Activated naive CD4-positive, alpha-beta T cell treated with anti-CD3 and anti-CD28 coated beads, Interleukin-2, amount 50 U/mL, for 72 hours (primary cell): ENCODE data around the gene JMJD1C. TPM values are rescaled to one million over a fixed set of nuclear protein-coding genes. Genes with fewer than 3 reads are reported as not detected.
"Not testable (repeated sequence)": the region's sequence is repeated elsewhere in the genome, so short reads cannot be mapped to it uniquely, and the experiment has no call there.

Experiments used
- ATAC-seq, 2 donors: fragments of 150-1000 bp; cut with Tn5 transposase; 2 replicates each; pipeline ENCODE4 v1.10.0; 2021; ENCODE audit warnings: mild to moderate bottlenecking in 2 of 2, moderate library complexity in 2 of 2
- DNase-seq, 2 donors: peaks; one replicate each; pipeline ENCODE4 v3.0.0; 2021 to 2022; ENCODE audit warnings: low spot score in 2 of 2
- H3K27ac Mint-ChIP-seq, 2 donors: one replicate each; pipeline ENCODE4 v1.8.0; 2022; ENCODE audit warnings: mild to moderate bottlenecking in 2 of 2, mixed read lengths in 2 of 2
- H3K36me3 Mint-ChIP-seq, 2 donors: one replicate each; pipeline ENCODE4 v1.8.0; 2022; ENCODE audit warnings: mixed read lengths in 2 of 2
- H3K9me3 Mint-ChIP-seq, 2 donors: one replicate each; pipeline ENCODE4 v1.8.0; 2022; ENCODE audit warnings: mixed read lengths in 2 of 2
- total RNA-seq, 2 donors: library from RNA; stranded (reverse); gene quantifications; one replicate each; pipeline ENCODE4 v1.2.3, GENCODE V29; 2022

The JMJD1C gene
- total RNA-seq, 2 donors from 2014 or later: 62.5 to 68.7 TPM

DNA sequence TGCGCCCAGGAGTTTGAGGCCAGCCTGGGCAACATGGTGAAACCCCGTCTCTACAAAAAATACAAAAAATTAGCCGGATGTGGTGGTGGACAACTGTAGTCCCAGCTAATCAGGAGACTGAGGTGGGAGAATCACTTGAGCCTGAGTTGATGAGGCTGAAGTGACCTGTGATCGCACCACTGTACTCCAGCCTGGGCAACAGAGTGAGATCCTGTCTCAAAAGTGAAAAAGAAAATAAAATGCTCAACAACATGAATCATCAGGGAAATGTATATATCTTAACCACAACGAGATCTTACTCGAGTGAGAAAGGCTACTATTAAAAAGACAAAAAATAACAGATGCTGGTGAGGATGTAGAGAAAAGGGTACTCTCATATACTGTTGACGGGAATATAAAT lies 72.7 kb downstream of the JMJD1C start:
- H3K9me3 Mint-ChIP-seq: peaks cover 12 to 16% of the 10 kb centered on the region in 2 donors
- H3K36me3 Mint-ChIP-seq: peaks cover 27 to 50% of the 10 kb centered on the region in 2 donors
- H3K27ac Mint-ChIP-seq: no peak overlapping the region
- ATAC-seq (no peak), DNase-seq (no peak)

GRCh38 chr10:63392224-63392623 lies 73.6 kb downstream of the JMJD1C start:
- no peak for ATAC-seq
- H3K27ac Mint-ChIP-seq: no peak overlapping the region

GRCh38 chr10:63391812-63392211 lies 74.0 kb downstream of the JMJD1C start:
- no peak for ATAC-seq
- H3K27ac Mint-ChIP-seq: no peak overlapping the region
- H3K9me3 Mint-ChIP-seq: peaks cover 12 to 18% of the 10 kb centered on the region in 2 donors
- no peak for DNase-seq
- H3K36me3 Mint-ChIP-seq: peaks cover 27 to 56% of the 10 kb centered on the region in 2 donors

More at GRCh38 chr10:63392224-63392623, 73.6 kb downstream of the JMJD1C start:
- no peak for DNase-seq
- Mint-ChIP-seq H3K9me3 (peaks cover 12 to 16% of the 10 kb centered on the region in 2 donors), H3K36me3 (peaks cover 27 to 52% of the 10 kb centered on the region in 2 donors)

- no peak for ATAC-seq
- Mint-ChIP-seq H3K9me3 (peaks cover 12 to 20% of the 10 kb centered on the region in 2 donors), H3K36me3 (peaks cover 27 to 57% of the 10 kb centered on the region in 2 donors), H3K27ac (no peak overlapping the region)
- DNase-seq: no peak
Measured at GRCh38 chr10:63390521-63390920, 75.3 kb downstream of the JMJD1C start.

GRCh38 chr10:63388421-63389031 lies 77.3 kb downstream of the JMJD1C start:
- DNase-seq: no peak
- peaks cover 12 to 20% of the 10 kb centered on the region in 2 donors for H3K9me3 Mint-ChIP-seq
- ATAC-seq: peak in 1 of 2 donors; percentile 52
- H3K36me3 Mint-ChIP-seq: peaks cover 27 to 49% of the 10 kb centered on the region in 2 donors
- peak overlapping the region in 1 of 2 donors; percentile 38 for H3K27ac Mint-ChIP-seq

- DNase-seq: no peak
- peaks cover 8 to 17% of the 10 kb centered on the region in 2 donors for H3K36me3 Mint-ChIP-seq
- no peak for ATAC-seq
Measured at GRCh38 chr10:63385254-63385653, 80.5 kb downstream of the JMJD1C start.

DNA sequence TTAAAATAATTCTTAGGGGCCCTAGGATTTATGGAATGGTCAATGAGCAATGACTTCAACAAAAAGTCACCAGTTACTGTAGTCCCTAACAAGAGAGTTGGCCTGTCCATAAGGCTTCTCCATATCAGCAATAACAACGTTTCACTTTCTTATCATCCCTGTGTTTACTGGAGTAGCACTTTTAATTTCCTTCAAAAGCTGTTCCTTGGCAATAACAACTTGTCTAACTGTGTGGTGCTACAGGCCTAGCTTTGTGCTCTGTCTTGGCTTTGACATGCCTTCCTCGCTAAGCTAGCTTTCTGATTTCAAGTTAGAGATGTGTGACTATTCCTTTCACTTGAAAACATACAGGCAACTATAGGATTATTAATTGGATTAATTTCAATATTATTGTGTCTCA lies 81.1 kb downstream of the JMJD1C start:
- peaks cover 2 to 11% of the 10 kb centered on the region in 2 donors for H3K36me3 Mint-ChIP-seq
- DNase-seq (no peak), ATAC-seq (no peak)
- H3K9me3 Mint-ChIP-seq: peaks cover under 1 to 6% of the 10 kb centered on the region in 2 donors
- no peak overlapping the region for H3K27ac Mint-ChIP-seq

More at GRCh38 chr10:63385254-63385653, 80.5 kb downstream of the JMJD1C start:
- H3K27ac Mint-ChIP-seq: no peak overlapping the region
- peaks cover 7 to 12% of the 10 kb centered on the region in 2 donors for H3K9me3 Mint-ChIP-seq

DNA sequence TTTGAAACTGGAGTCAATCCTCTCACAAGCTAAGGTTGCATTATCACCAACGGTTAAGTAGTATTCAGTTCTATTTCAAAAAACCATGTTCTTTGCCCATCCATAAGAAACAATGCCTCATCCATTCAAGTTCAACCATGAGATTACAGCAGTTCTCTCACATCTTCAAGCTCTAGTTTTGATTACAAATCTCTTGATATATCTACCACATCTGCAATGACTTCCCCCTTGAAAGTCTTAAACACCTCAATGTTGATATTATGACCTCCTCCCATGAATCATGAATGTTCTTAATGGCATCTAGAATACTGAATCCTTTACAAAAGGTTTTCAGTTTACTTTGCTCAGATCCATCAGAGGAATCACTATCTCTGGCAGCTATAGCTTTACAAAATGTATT lies 81.8 kb downstream of the JMJD1C start:
- peaks cover 0 to 4% of the 10 kb centered on the region in 2 donors for H3K9me3 Mint-ChIP-seq
- peak in 1 of 2 donors; percentile 57 for ATAC-seq
- no peak overlapping the region for H3K27ac Mint-ChIP-seq
- peaks cover 0 to 7% of the 10 kb centered on the region in 2 donors for H3K36me3 Mint-ChIP-seq
- DNase-seq: no peak

GRCh38 chr10:63383141-63383540 lies 82.6 kb downstream of the JMJD1C start:
- Mint-ChIP-seq H3K9me3 (peaks cover 0 to 4% of the 10 kb centered on the region in 2 donors), H3K27ac (no peak overlapping the region), H3K36me3 (peaks cover 0 to 7% of the 10 kb centered on the region in 2 donors)
- ATAC-seq (no peak), DNase-seq (no peak)

GRCh38 chr10:63382066-63382465 lies 83.7 kb downstream of the JMJD1C start:
- no peak overlapping the region for H3K27ac Mint-ChIP-seq
- DNase-seq (no peak), ATAC-seq (no peak)
- H3K9me3 Mint-ChIP-seq: peaks cover 0 to 4% of the 10 kb centered on the region in 2 donors
- peaks cover 0 to 4% of the 10 kb centered on the region in 2 donors for H3K36me3 Mint-ChIP-seq

DNA sequence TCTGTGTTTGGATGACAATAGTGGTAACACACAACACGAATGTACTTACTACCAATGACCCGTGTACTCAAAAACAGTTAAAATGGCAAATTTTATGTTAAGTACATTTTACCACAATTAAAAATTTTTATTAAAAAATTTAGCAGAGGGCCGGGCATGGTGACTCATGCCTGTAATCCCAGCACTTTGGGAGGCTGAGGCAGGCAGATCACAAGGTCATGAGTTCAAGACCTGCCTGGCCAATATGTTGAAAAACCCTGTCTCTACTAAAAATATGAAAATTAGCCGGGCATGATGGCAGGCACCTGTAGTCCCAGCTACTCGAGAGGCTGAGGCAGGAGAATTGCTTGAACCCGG lies 88.5 kb downstream of the JMJD1C start:
- ATAC-seq, H3K27ac Mint-ChIP-seq, DNase-seq, H3K9me3 Mint-ChIP-seq: not testable (repeated sequence)
- H3K36me3 Mint-ChIP-seq: peaks cover 0 to 11% of the 10 kb centered on the region in 2 donors

DNA sequence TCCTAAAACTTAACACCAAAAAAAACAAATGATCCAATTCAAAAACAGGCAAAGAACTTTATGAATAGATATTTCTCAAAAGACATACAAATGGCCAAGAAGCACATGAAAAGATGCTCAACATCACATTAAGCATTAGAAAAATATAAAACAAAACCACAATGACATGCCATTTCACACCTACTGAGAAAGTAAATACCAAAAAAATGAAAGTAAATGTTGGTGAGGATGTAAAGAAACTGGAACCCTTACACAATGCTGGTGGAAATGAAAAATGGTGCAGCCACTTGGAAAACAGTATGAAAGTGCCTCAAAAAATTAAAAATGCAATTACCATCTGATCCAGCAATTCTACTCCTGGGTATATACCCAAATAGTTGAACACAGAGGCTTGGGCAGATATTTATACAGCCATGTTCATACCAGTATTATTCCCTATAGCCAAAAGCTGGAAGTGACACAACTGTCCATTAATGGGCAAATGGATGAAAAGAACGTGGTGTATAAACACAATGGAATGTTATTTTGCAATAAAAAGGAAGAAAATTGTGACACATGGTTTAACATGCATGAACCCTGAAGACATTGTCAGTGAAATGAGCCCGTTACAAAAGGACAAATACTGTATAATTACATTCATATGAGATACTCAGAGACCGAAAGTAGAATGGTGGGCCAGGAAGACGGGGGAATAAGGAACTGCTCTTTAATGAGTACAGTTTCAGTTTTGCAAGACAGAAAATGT lies 89.0 kb downstream of the JMJD1C start:
- no peak for ATAC-seq
- Mint-ChIP-seq H3K27ac (no peak overlapping the region), H3K9me3 (no peaks in the 10 kb centered on the region)

DNA sequence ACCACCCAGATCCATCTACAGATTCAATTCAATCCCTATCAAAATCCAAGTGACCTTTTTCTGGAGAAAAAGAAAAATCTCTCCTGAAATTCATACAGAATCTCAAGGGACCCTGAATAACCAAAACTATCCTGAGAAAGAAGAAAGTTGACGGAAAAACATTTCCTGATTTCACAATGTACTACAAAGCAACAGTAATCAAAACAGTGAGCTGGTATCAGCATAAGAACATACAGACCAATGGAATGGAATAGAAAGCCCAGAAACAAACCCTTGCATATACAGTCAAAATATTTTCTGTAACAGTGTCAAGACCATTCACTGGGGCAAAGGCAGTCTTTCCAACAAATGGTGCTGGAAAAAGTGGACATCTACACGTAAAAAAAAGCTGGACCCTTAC lies 89.9 kb downstream of the JMJD1C start:
- Mint-ChIP-seq H3K27ac (no peak overlapping the region), H3K9me3 (no peaks in the 10 kb centered on the region), H3K36me3 (peaks cover 0 to 11% of the 10 kb centered on the region in 2 donors)
- DNase-seq (no peak), ATAC-seq (no peak)

More for the DNA sequence above, 89.0 kb downstream of the JMJD1C start:
- no peak for DNase-seq
- peaks cover 0 to 11% of the 10 kb centered on the region in 2 donors for H3K36me3 Mint-ChIP-seq

DNA sequence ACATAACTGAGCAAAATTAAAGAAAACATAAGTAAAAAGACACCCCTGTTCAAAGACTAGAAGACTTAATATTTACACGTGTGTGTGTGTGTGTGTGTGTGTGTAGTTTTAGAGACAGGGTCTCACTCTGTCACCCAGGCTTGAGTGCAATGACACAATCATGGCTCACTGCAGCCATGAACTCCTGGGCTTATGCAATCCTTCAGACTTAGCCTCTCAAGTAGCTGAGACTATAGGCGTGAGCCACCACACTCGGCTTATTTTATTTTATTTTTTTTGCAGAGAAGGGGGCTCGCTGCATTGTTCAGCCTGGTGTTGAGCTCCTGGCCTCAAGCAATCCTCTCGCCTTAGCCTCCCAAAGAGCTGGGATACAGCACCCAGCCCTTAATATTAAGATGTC lies 90.3 kb downstream of the JMJD1C start:
- no peak for ATAC-seq
- DNase-seq: no peak
- H3K36me3 Mint-ChIP-seq: peaks cover 0 to 11% of the 10 kb centered on the region in 2 donors
- H3K9me3 Mint-ChIP-seq: no peaks in the 10 kb centered on the region
- no peak overlapping the region for H3K27ac Mint-ChIP-seq

GRCh38 chr10:63374991-63375390 lies 90.8 kb downstream of the JMJD1C start:
- DNase-seq (no peak), ATAC-seq (no peak)
- H3K36me3 Mint-ChIP-seq: peaks cover 0 to 11% of the 10 kb centered on the region in 2 donors
- H3K27ac Mint-ChIP-seq: no peak overlapping the region
- no peaks in the 10 kb centered on the region for H3K9me3 Mint-ChIP-seq

GRCh38 chr10:63373176-63373575 lies 92.6 kb downstream of the JMJD1C start:
- Mint-ChIP-seq H3K9me3 (no peaks in the 10 kb centered on the region), H3K36me3 (peaks cover 0 to 11% of the 10 kb centered on the region in 2 donors), H3K27ac (no peak overlapping the region)
- DNase-seq (no peak), ATAC-seq (no peak)

- Mint-ChIP-seq H3K27ac (no peak overlapping the region), H3K36me3 (peaks cover 0 to 10% of the 10 kb centered on the region in 2 donors), H3K9me3 (no peaks in the 10 kb centered on the region)
- DNase-seq (no peak), ATAC-seq (no peak)
Measured at GRCh38 chr10:63369711-63370110, 96.1 kb downstream of the JMJD1C start.
